ENCODE measurements around the gene PTGR3.
"Not testable (repeated sequence)": the region's sequence is repeated elsewhere in the genome, so short reads cannot be mapped to it uniquely, and the experiment has no call there.

Gene PTGR3

GRCh38 chr18:75201282-75202270, 7.4 kb downstream of the PTGR3 start:
- DNase-seq, result no peak

GRCh38 chr18:75200605-75201280, 8.2 kb downstream of the PTGR3 start:
- DNase-seq, result no peak

- DNase-seq, result no peak
Observed at GRCh38 chr18:75200071-75200470, 8.9 kb downstream of the PTGR3 start.

GRCh38 chr18:75199327-75199726, 9.6 kb downstream of the PTGR3 start:
- DNase-seq, result no peak

GRCh38 chr18:75198036-75198435, 10.9 kb downstream of the PTGR3 start:
- DNase-seq, result no peak

GRCh38 chr18:75192899-75193298, 16.0 kb downstream of the PTGR3 start:
- no peak for DNase-seq

- DNase-seq, result no peak
Observed at GRCh38 chr18:75189696-75190095, 19.2 kb downstream of the PTGR3 start.

GRCh38 chr18:75187702-75188101, 21.2 kb downstream of the PTGR3 start:
- DNase-seq, result not testable (repeated sequence)

- DNase-seq, result no peak
Observed at GRCh38 chr18:75185460-75185859, 23.5 kb downstream of the PTGR3 start.

- no peak for DNase-seq
Observed at GRCh38 chr18:75183973-75184493, 24.9 kb downstream of the PTGR3 start.

GRCh38 chr18:75183524-75183923, 25.4 kb downstream of the PTGR3 start:
- no peak for DNase-seq

- DNase-seq, result no peak
Observed at GRCh38 chr18:75179819-75180600, 28.9 kb downstream of the PTGR3 start.

- DNase-seq, result no peak
Observed at GRCh38 chr18:75178376-75178775, 30.6 kb downstream of the PTGR3 start.

GRCh38 chr18:75176849-75177248, 32.1 kb downstream of the PTGR3 start:
- no peak for DNase-seq

- no peak for DNase-seq
Observed at GRCh38 chr18:75173738-75174137, 35.2 kb downstream of the PTGR3 start.

GRCh38 chr18:75173125-75173432, 35.9 kb downstream of the PTGR3 start:
- DNase-seq, result peak; percentile 21

- DNase-seq, result no peak
Observed at GRCh38 chr18:75172299-75173124, 36.4 kb downstream of the PTGR3 start.

GRCh38 chr18:75170916-75171315, 38.0 kb downstream of the PTGR3 start:
- no peak for DNase-seq

GRCh38 chr18:75170022-75170789, 38.7 kb downstream of the PTGR3 start:
- no peak for DNase-seq

GRCh38 chr18:75169411-75169810, 39.5 kb downstream of the PTGR3 start:
- no peak for DNase-seq

- DNase-seq, result no peak
Observed at GRCh38 chr18:75168619-75169018, 40.3 kb downstream of the PTGR3 start.

Measured in NCI-H146 (cell line).